NCI-H1092 treated with DMSO at 0.1 percent for 48 hours (cell line): ENCODE measurements around the gene FCMR.

ENCODE experiments used
- DNase-seq: peaks from one replicate; lab custom pipeline; 2025; lab: John Stamatoyannopoulos, UW

The FCMR gene

GRCh38 chr1:206921772-206922265, at the start of gene FCMR:
Gene FCMR (minus strand): TSS chr1:206921941. CDS start chr1:206921854, 87 bp downstream.
- no peak for DNase-seq

- no peak for DNase-seq
Observed at GRCh38 chr1:206971029-206971655, 49.4 kb upstream of the FCMR start.

- DNase-seq, result no peak
Observed at GRCh38 chr1:206970446-206970845, 48.7 kb upstream of the FCMR start, which contains the start of gene FCAMR. Gene FCAMR (minus strand): TSS chr1:206970460. CDS start chr1:206970125, 335 bp downstream.

- DNase-seq, result no peak
Observed at GRCh38 chr1:206969090-206969489, 47.3 kb upstream of the FCMR start.

GRCh38 chr1:206967096-206967849, 45.5 kb upstream of the FCMR start:
- no peak for DNase-seq

GRCh38 chr1:206965781-206966180, 44.0 kb upstream of the FCMR start:
- DNase-seq, result no peak

GRCh38 chr1:206963740-206964139, 42.0 kb upstream of the FCMR start:
- no peak for DNase-seq

- DNase-seq, result no peak
Observed at GRCh38 chr1:206963119-206963712, 41.5 kb upstream of the FCMR start.

- DNase-seq, result no peak
Observed at GRCh38 chr1:206962272-206962671, 40.5 kb upstream of the FCMR start.

- no peak for DNase-seq
Observed at GRCh38 chr1:206961668-206962067, 39.9 kb upstream of the FCMR start.

- DNase-seq, result no peak
Observed at GRCh38 chr1:206960676-206961386, 39.1 kb upstream of the FCMR start.

- no peak for DNase-seq
Observed at GRCh38 chr1:206958144-206958543, 36.4 kb upstream of the FCMR start.

- no peak for DNase-seq
Observed at GRCh38 chr1:206957639-206958038, 35.9 kb upstream of the FCMR start.

- peak; percentile 60 for DNase-seq
Observed at GRCh38 chr1:206955476-206956451, 34.0 kb upstream of the FCMR start.

- no peak for DNase-seq
Observed at GRCh38 chr1:206954459-206955342, 33.0 kb upstream of the FCMR start.

- no peak for DNase-seq
Observed at GRCh38 chr1:206953626-206954025, 31.9 kb upstream of the FCMR start.

- DNase-seq, result no peak
Observed at GRCh38 chr1:206953126-206953525, 31.4 kb upstream of the FCMR start.

GRCh38 chr1:206952171-206952570, 30.4 kb upstream of the FCMR start:
- DNase-seq, result no peak

GRCh38 chr1:206951318-206952100, 29.8 kb upstream of the FCMR start:
- no peak for DNase-seq
